Omental fat pad (tissue), 4 donors: ENCODE results near the gene ALOX15B. TPM values are rescaled to one million over a fixed set of nuclear protein-coding genes. Genes with fewer than 3 reads are reported as not detected.
"Not testable (repeated sequence)": the region's sequence is repeated elsewhere in the genome, so short reads cannot be mapped to it uniquely, and the experiment has no call there.

Experiments used
- ATAC-seq: fragments of 150-250 bp; one replicate; pipeline ENCODE4 v1.9.1; 2016; ENCODE audit warnings: mild to moderate bottlenecking, moderate library complexity; ENCODE audit not compliant: low FRiP score
- DNase-seq: peaks from one replicate; pipeline ENCODE4 v3.0.0-alpha.2; 2019; ENCODE audit warnings: low spot score
- CTCF ChIP-seq, 3 donors: fragments of 450-650 bp; IDR thresholded peaks; one replicate each; pipeline ENCODE4 v1.5.1; 2016 to 2017; ENCODE audit warnings: antibody characterized with exemption in 3 of 3, mild to moderate bottlenecking in 3 of 3, moderate library complexity in 2 of 3
- total RNA-seq, 4 donors: library from RNA; depleted of rRNA; stranded (reverse); fragments of >200 nt; gene quantifications; one replicate each; pipeline ENCODE4 v1.1.0, GENCODE V29; 2016

ALOX15B gene
- total RNA-seq, 4 donors from 2014 or later = 3.8 to 9.8 (median 8.2) TPM

- DNase-seq (no peak), ATAC-seq (peak; percentile 81)
- peak in 1 of 3 donors; percentile 38 for TF ChIP-seq CTCF (IDR thresholded peaks at IDR 0.05)
Measured at GRCh38 chr17:8057691-8058114, 18.8 kb downstream of the ALOX15B start.

DNA sequence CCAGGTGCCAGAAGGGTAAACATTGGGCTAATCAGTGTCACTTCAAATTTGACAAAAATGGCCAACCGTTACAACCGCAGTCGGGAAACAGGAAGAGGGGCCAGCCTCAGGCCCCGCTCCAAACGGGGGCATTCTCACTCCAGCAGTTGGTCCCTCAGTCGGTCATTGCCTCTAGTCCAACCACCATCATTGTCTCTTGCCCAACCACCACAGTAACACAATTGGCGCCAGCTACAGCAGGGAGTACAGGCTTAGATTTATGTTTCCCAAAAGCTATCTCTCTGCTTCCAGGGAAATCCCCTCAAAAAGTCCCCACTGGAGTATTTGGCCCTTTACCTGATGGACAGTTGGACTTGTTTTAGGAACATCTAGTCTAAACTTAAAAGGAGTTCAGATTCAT is 20.3 kb downstream of the ALOX15B start:
- DNase-seq (no peak), ATAC-seq (no peak)
- no peak for TF ChIP-seq CTCF (IDR thresholded peaks at IDR 0.05)

- DNase-seq (no peak), ATAC-seq (no peak)
- peak in 1 of 3 donors; percentile 58 for TF ChIP-seq CTCF (IDR thresholded peaks at IDR 0.05)
Measured at GRCh38 chr17:8060274-8060673, 21.4 kb downstream of the ALOX15B start.

GRCh38 chr17:8061851-8062250 is 23.0 kb downstream of the ALOX15B start:
- not testable (repeated sequence) for ATAC-seq

GRCh38 chr17:8062435-8062806 is 23.6 kb downstream of the ALOX15B start:
- ATAC-seq = no peak
- no peak for TF ChIP-seq CTCF (IDR thresholded peaks at IDR 0.05)
- DNase-seq = no peak

More at GRCh38 chr17:8061851-8062250, 23.0 kb downstream of the ALOX15B start:
- not testable (repeated sequence) for DNase-seq

DNA sequence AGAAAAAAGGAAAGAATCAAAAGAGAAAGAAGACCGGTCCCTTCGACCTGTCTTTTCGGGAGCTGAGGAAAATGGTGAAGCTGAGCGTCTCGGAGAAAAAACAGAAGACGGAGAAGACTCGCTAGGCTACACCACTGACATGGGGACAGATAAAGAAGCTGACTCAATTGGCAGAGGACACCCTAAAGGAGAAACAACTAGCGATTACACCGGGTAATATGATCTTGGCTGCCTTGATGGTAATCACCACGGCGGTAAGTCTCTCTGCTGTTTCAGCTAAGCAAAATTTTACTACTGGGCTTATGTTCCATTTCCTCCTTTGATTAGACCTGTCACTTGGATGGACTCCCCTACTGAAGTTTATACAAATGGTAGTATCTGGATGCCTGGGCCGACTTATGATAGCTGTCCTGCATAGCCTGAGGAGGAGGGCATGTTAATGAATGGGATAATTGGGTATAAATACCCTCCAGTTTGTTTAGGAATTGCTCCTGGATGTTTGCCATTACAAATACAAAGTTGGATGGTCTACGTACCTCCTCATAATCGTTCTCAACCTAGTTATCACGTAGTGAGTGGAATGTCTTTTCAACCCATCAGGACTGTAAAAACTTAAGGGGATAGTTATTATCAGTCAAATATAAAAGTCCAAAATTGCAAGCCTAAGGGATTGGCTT is 24.1 kb downstream of the ALOX15B start:
- ATAC-seq (peak; percentile 50), DNase-seq (no peak)
- TF ChIP-seq CTCF (IDR thresholded peaks at IDR 0.05) = no peak

GRCh38 chr17:8063761-8064534 is 25.1 kb downstream of the ALOX15B start:
- ATAC-seq (no peak), DNase-seq (no peak)
- TF ChIP-seq CTCF (IDR thresholded peaks at IDR 0.05) = no peak
